Tibial nerve (tissue), 4 donors: ENCODE results near the gene GALNT10.

Experiments used
- EP300 ChIP-seq, 2 donors: sonication (generic); formaldehyde crosslinking; IDR thresholded peaks; one replicate each; pipeline ENCODE4 v1.6.1; 2017; ENCODE audit warnings: antibody characterized with exemption in 2 of 2, mild to moderate bottlenecking in 1 of 2
- POLR2A ChIP-seq, 2 donors: fragments of 450-650 bp; IDR thresholded peaks; one replicate each; pipeline ENCODE4 v1.6.1; 2017; ENCODE audit warnings: antibody characterized with exemption in 2 of 2, mild to moderate bottlenecking in 2 of 2, moderate library complexity in 2 of 2
- TF ChIP-seq, protein P1 (sequence below), 5 experiments: fragments of 200-600 bp in 3 of 5; fragments of 450-650 bp in 2 of 5; sonication (generic) in 3 of 5; IDR thresholded peaks; one replicate each; pipeline ENCODE4 v1.5.1; 2016 to 2019; ENCODE audit warnings: antibody characterized with exemption in 5 of 5, mild to moderate bottlenecking in 3 of 5, moderate library complexity in 2 of 5

DNA sequence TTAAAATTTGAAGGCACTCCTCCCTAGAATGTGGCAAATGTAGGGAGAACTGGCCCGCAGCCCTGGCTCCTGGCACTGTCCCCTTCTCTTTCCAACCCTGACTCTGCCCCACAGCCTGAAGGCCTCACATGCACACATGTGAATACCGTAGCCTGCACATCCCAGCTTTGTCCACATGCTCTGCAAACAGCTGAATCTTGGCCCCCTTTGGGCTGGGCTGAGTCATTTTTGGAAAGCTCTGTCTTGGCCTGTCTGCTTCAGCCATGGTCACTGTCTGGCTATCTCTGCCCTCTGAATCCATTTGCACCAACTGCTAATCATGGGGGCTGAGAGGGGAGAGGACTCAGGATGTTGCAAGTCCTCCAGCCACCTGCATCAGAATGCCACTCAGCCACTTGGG lies 22.1 kb upstream of the GALNT10 start:
- TF ChIP-seq EP300 (IDR thresholded peaks at IDR 0.05), result no peak
- TF ChIP-seq, protein P1, sequence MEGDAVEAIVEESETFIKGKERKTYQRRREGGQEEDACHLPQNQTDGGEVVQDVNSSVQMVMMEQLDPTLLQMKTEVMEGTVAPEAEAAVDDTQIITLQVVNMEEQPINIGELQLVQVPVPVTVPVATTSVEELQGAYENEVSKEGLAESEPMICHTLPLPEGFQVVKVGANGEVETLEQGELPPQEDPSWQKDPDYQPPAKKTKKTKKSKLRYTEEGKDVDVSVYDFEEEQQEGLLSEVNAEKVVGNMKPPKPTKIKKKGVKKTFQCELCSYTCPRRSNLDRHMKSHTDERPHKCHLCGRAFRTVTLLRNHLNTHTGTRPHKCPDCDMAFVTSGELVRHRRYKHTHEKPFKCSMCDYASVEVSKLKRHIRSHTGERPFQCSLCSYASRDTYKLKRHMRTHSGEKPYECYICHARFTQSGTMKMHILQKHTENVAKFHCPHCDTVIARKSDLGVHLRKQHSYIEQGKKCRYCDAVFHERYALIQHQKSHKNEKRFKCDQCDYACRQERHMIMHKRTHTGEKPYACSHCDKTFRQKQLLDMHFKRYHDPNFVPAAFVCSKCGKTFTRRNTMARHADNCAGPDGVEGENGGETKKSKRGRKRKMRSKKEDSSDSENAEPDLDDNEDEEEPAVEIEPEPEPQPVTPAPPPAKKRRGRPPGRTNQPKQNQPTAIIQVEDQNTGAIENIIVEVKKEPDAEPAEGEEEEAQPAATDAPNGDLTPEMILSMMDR (IDR thresholded peaks at IDR 0.05), result no peak
- TF ChIP-seq POLR2A (IDR thresholded peaks at IDR 0.05), result no peak
